ENCODE results near the gene APLN.

DNA sequence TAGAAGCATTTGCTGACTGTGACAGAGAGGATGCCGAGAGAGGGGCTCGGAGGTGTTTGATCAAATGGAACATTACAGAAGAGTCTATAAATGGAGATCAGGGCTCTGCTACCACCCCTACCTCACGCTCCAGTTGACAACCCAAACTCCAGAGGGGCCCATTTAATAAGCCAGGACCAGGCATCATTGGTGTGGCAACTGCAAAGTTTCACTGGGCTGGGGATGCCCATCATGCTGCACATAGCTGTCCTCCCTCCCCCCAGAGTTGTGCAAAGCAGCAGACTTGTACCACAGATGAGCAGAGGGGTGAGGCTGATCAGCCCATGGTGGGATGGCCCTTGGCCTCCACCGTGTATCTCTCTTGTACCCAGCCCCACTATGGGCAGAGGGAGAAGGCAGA lies 45.8 kb upstream of the APLN start:
- TF ChIP-seq CTCF (conservative IDR thresholded peaks at IDR 0.05), result no peak
- no peak for TF ChIP-seq ZFX (IDR thresholded peaks at IDR 0.05)

Measured in C4-2B (cell line).